T-helper 17 cell (primary cell): Measurements from ENCODE around the gene ACP7. TPM values are rescaled to one million over a fixed set of nuclear protein-coding genes. Genes with fewer than 3 reads are reported as not detected.
"Not testable (repeated sequence)": the region's sequence is repeated elsewhere in the genome, so short reads cannot be mapped to it uniquely, and the experiment has no call there.

Source experiments
- ATAC-seq: fragments of 150-1000 bp; cut with Tn5 transposase; 2 replicates; pipeline ENCODE4 v1.10.0; 2021; ENCODE audit warnings: mild to moderate bottlenecking, moderate library complexity
- DNase-seq, 3 donors: peaks; one replicate each; pipeline versions ENCODE4 v3.0.0 to v3.0.0-alpha.2; 2020 to 2021
- H3K9me3 ChIP-seq: one replicate; pipeline ENCODE4 v1.7.0; 2013; ENCODE audit warnings: low read length, mild to moderate bottlenecking; ENCODE audit not compliant: control insufficient read depth, poor library complexity, severe bottlenecking
- H3K27ac Mint-ChIP-seq: one replicate; pipeline ENCODE4 v1.8.0; 2022; ENCODE audit warnings: mild to moderate bottlenecking, moderate library complexity, mixed read lengths
- H3K27me3 Mint-ChIP-seq: one replicate; pipeline ENCODE4 v1.8.0; 2022; ENCODE audit warnings: mixed read lengths
- H3K36me3 Mint-ChIP-seq: one replicate; pipeline ENCODE4 v1.8.0; 2022; ENCODE audit warnings: low read depth, mixed read lengths
- H3K4me1 Mint-ChIP-seq: one replicate; pipeline ENCODE4 v1.8.0; 2022; ENCODE audit warnings: mild to moderate bottlenecking, mixed read lengths
- H3K4me3 Mint-ChIP-seq: one replicate; pipeline ENCODE4 v1.8.0; 2022; ENCODE audit warnings: mild to moderate bottlenecking, moderate library complexity, mixed read lengths
- total RNA-seq, 4 donors: library from RNA in 2 of 4; stranded (reverse) in 2 of 4; gene quantifications; one replicate each; pipeline ENCODE4 v1.2.3 and lab custom pipeline; 2022 to 2026

The ACP7 gene
- total RNA-seq, 2 donors from 2014 or later = not detected

DNA sequence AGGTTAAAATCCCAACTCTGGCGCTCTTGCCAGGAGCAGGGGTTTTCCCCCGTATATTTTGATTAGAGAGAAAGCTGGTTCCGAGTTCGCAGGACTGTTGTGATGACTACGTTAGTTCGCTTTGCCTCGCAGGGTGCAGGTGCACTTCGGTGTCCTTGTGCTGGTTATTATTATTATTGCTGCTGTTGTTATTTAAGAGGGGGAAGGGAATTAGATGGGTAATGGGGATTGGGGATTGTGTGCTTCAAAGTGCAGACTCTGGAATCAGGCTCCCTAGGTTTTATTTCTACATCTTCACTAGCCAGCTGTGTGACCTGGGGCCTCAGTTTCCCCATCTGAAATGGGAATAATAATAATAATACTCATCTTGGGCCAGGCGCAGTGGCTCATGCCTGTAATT, 15.2 kb downstream of the ACP7 start:
- H3K9me3 ChIP-seq = no peaks in the 10 kb centered on the region
- no peak overlapping the region for H3K4me3 Mint-ChIP-seq
- H3K27me3 Mint-ChIP-seq = peaks cover 46% of the 10 kb centered on the region
- ATAC-seq (no peak), DNase-seq (no peak)
- peaks cover 6% of the 10 kb centered on the region for H3K36me3 Mint-ChIP-seq
- H3K27ac Mint-ChIP-seq = no peak overlapping the region
- H3K4me1 Mint-ChIP-seq = peaks cover 8% of the 10 kb centered on the region

DNA sequence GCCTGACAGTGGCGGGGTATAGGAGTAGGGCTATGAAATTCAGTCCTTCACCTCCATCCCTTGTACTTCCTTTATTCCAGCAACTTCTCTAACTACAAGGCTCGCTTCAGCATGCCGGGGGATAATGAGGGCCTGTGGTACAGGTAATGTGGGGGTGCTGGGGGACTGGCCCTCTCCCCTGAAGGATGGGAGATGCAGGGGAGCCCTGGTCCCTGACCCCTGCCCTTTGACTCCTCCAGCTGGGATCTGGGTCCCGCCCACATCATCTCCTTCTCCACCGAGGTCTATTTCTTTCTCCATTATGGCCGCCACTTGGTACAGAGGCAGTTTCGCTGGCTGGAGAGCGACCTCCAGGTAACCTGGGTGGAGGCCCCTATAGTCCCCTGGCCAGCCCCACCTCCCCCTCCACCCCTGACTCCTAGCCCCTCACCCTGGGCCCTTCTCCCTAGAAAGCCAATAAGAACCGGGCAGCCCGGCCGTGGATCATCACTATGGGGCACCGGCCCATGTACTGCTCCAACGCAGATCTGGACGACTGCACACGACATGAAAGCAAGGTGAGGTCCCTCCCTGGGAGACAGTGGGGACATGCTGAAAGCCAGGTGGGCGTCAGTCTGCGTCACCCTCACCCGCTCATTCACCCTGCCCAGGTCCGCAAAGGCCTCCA, 16.5 kb downstream of the ACP7 start:
- Mint-ChIP-seq H3K36me3 (peaks cover 6% of the 10 kb centered on the region), H3K27ac (no peak overlapping the region), H3K4me1 (peaks cover 8% of the 10 kb centered on the region), H3K27me3 (peaks cover 37% of the 10 kb centered on the region), H3K4me3 (no peak overlapping the region)
- DNase-seq (no peak), ATAC-seq (no peak)
- no peaks in the 10 kb centered on the region for H3K9me3 ChIP-seq

DNA sequence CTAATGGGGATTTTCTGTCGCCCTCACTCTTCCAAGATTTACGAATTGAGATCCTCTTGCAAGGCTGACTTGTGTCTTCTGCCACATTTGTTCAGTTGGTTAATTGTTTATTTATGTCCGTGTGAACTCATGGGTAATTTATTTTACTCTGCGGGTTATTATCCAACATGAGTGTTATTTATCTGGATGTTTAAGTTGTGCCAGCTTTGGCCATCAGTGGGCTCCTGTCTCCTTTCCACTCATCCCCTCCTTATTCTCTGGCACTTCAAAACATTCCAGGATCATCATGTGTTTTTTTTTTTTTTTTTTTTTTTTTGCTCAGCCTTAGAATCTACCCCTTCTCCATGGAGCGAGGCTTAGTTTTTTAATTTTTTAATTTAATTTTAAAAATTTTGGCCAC, 19.0 kb downstream of the ACP7 start:
- no peaks in the 10 kb centered on the region for H3K9me3 ChIP-seq
- Mint-ChIP-seq H3K36me3 (no peaks in the 10 kb centered on the region), H3K4me3 (no peak overlapping the region), H3K27me3 (peaks cover 21% of the 10 kb centered on the region), H3K27ac (no peak overlapping the region), H3K4me1 (peaks cover 8% of the 10 kb centered on the region)
- ATAC-seq (no peak), DNase-seq (no peak)

GRCh38 chr19:39104186-39104596, 20.0 kb downstream of the ACP7 start:
- peaks cover 6% of the 10 kb centered on the region for H3K4me1 Mint-ChIP-seq
- DNase-seq (no peak), ATAC-seq (no peak)
- H3K27ac Mint-ChIP-seq = no peak overlapping the region
- no peaks in the 10 kb centered on the region for H3K9me3 ChIP-seq
- H3K36me3 Mint-ChIP-seq = no peaks in the 10 kb centered on the region
- H3K4me3 Mint-ChIP-seq = no peak overlapping the region
- H3K27me3 Mint-ChIP-seq = peaks cover 19% of the 10 kb centered on the region

DNA sequence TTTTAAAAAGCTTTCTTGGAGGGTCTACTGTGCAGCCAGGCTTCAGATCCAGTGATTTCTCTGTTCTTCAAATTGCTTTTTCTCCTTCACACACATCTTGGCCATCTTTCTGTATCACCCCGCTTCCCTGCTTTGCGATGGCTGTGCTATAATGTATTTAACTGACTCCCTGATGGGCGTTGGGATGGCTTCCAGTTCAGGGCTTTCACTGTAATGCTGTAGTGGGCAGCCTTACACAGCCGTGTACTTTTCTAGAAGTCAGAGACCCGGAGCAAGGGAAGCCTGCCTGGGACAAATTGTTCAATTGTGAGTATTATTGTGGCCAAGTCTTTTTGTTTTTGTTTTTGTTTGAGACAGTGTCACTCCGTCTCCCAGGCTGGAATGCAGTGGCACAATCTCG, 22.0 kb downstream of the ACP7 start:
- Mint-ChIP-seq H3K4me3 (no peak overlapping the region), H3K27ac (no peak overlapping the region), H3K27me3 (peaks cover 10% of the 10 kb centered on the region), H3K36me3 (no peaks in the 10 kb centered on the region), H3K4me1 (peaks cover 12% of the 10 kb centered on the region)
- no peak for ATAC-seq
- no peaks in the 10 kb centered on the region for H3K9me3 ChIP-seq
- DNase-seq = no peak

DNA sequence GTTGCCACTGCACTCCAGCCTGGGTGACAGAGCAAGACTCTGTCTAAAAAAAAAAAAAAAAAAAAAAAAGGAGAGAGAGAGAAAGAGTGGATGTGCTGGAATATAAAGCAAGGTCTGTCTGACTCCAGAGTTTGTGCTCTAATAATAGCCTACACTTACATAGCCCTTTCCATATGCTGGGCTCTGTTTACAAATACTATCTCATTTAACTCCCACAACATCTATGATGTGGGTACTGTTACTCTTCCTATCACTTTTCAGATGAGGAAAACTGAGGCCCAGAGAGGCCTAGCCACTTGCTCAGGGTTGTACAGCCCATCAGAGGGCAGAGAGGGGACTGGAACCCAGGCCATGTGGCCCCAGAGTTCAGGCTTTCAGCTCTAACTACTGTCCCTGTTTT, 25.5 kb downstream of the ACP7 start:
- Mint-ChIP-seq H3K4me1 (peaks cover 10% of the 10 kb centered on the region), H3K27ac (no peak overlapping the region), H3K27me3 (peaks cover 15% of the 10 kb centered on the region), H3K4me3 (no peak overlapping the region), H3K36me3 (no peaks in the 10 kb centered on the region)
- DNase-seq (no peak), ATAC-seq (no peak)
- H3K9me3 ChIP-seq = no peaks in the 10 kb centered on the region

- Mint-ChIP-seq H3K27ac (no peak overlapping the region), H3K4me1 (peaks cover 10% of the 10 kb centered on the region)
- peak; percentile 81 for ATAC-seq
Observed at GRCh38 chr19:39110263-39110967, 26.2 kb downstream of the ACP7 start.

GRCh38 chr19:39111593-39112199, 27.5 kb downstream of the ACP7 start:
- Mint-ChIP-seq H3K27me3 (peaks cover 5% of the 10 kb centered on the region), H3K4me1 (peaks cover 8% of the 10 kb centered on the region), H3K27ac (no peak overlapping the region), H3K4me3 (no peak overlapping the region), H3K36me3 (no peaks in the 10 kb centered on the region)
- ATAC-seq = no peak
- H3K9me3 ChIP-seq = no peaks in the 10 kb centered on the region
- no peak for DNase-seq

More at GRCh38 chr19:39110263-39110967, 26.2 kb downstream of the ACP7 start:
- Mint-ChIP-seq H3K4me3 (no peak overlapping the region), H3K27me3 (peaks cover 15% of the 10 kb centered on the region), H3K36me3 (no peaks in the 10 kb centered on the region)
- peak; percentile 49 to 67 (median 53) for DNase-seq
- H3K9me3 ChIP-seq = no peaks in the 10 kb centered on the region

GRCh38 chr19:39112338-39112890, 28.2 kb downstream of the ACP7 start:
- H3K9me3 ChIP-seq = no peaks in the 10 kb centered on the region
- Mint-ChIP-seq H3K36me3 (no peaks in the 10 kb centered on the region), H3K27ac (no peak overlapping the region), H3K4me1 (peaks cover 8% of the 10 kb centered on the region), H3K27me3 (peaks cover 5% of the 10 kb centered on the region), H3K4me3 (no peak overlapping the region)
- ATAC-seq (no peak), DNase-seq (no peak)

GRCh38 chr19:39113199-39113598, 29.0 kb downstream of the ACP7 start:
- Mint-ChIP-seq H3K27ac (no peak overlapping the region), H3K4me1 (peaks cover 8% of the 10 kb centered on the region), H3K27me3 (peaks cover 5% of the 10 kb centered on the region), H3K4me3 (no peak overlapping the region), H3K36me3 (no peaks in the 10 kb centered on the region)
- DNase-seq (no peak), ATAC-seq (no peak)
- H3K9me3 ChIP-seq = no peaks in the 10 kb centered on the region

- Mint-ChIP-seq H3K27ac (no peak overlapping the region), H3K36me3 (no peaks in the 10 kb centered on the region), H3K4me1 (peaks cover 7% of the 10 kb centered on the region), H3K4me3 (no peak overlapping the region), H3K27me3 (peaks cover 5% of the 10 kb centered on the region)
- no peak for ATAC-seq
- DNase-seq = no peak
- no peaks in the 10 kb centered on the region for H3K9me3 ChIP-seq
Observed at GRCh38 chr19:39115105-39115847, 31.1 kb downstream of the ACP7 start.

GRCh38 chr19:39117023-39117422, 32.9 kb downstream of the ACP7 start:
- not testable (repeated sequence) for H3K27me3 Mint-ChIP-seq, ATAC-seq

DNA sequence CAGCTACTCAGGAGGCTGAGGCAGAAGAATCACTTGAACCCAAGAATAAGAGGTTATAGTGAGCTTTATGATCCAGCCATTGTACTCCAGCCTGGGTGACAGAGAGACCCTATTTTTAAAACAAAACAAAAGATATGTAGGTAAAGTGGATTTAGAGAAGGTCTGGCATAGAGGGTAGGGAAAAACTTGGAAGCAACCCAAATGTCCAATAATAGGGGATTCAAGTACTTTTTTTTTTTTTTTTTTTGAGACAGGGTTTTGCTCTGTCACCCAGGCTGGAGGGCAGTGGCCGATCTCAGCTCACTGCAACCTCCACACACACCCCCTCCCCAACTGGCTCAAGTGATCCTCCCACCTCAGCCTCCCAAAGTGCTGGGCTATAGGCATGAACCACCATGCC, 35.7 kb downstream of the ACP7 start:
- Mint-ChIP-seq H3K4me1 (peaks cover 9% of the 10 kb centered on the region), H3K27ac (no peak overlapping the region), H3K36me3 (no peaks in the 10 kb centered on the region), H3K27me3 (peaks cover 5% of the 10 kb centered on the region), H3K4me3 (no peak overlapping the region)
- DNase-seq = no peak
- no peaks in the 10 kb centered on the region for H3K9me3 ChIP-seq
- no peak for ATAC-seq

More at GRCh38 chr19:39117023-39117422, 32.9 kb downstream of the ACP7 start:
- H3K27ac Mint-ChIP-seq, DNase-seq, H3K4me3 Mint-ChIP-seq, H3K4me1 Mint-ChIP-seq, H3K9me3 ChIP-seq, H3K36me3 Mint-ChIP-seq: not testable (repeated sequence)
